ENCODE results near the gene FBLN2. TPM values are rescaled to one million over a fixed set of nuclear protein-coding genes. Genes with fewer than 3 reads are reported as not detected.

FBLN2 gene
- total and polyA plus RNA-seq, 2 of the 13 experiments (the other 11 are each of a cell fraction or from before 2014, with no cell fraction given) = not detected

DNA sequence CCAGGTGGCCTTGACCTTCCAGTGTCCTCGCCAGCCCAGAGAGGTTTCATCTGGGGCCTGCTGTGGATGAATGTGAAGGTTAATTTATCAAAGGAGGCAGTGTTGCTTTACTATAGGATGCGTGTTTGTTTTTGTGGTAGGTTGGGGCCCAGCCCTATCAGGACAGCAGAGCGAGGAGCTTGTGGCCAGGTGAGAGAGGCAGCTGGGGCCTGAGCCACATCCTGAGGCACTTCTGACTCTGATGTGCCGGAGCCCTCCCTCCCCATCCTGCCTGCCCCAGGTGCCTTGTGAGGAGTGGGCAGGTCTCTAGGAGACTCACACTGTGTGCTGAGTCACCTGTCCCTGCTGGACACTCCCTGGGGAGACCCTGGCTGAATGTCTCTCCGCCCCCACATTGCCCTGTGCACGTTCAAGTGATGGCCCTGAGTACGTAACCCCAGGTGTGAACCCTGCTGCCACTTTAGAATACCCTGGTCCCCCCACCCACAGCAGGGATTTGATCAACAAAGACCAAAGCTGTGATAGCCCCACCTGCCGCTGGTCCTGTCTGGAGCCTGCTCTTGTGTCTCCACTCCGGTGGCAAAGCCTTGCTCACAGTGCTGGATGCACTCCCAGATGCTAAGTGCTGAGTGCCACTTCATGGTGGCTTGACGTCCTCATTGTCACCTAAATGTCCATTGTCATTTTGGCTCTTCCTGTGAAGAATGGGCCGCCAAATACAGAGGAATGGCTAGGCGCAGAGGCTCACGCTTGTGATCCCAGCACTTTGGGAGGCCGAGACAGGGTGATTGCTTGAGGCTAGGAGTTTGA, 16.0 kb downstream of the FBLN2 start:
- POLR2A ChIA-PET = no interaction called here
- ATAC-seq (no peak), DNase-seq (ENCODE audit: low spot score) (no peak), FAIRE-seq (no peak)
- no peaks in the 10 kb centered on the region for H3K4me1 ChIP-seq (ENCODE audit: insufficient read depth, low read length)
- in situ Hi-C loops (cut with HindIII; ENCODE audit: extremely low pct_ligation_motif_present, low pct_unique_long_range_greater_than_20kb) (loop anchor here (5.0 kb wide), 1 partner anchor 82 kb away; no protein-coding TSS in a partner anchor), intact Hi-C loops (cut with micrococcal nuclease; ENCODE audit: unreplicated experiment) (no loop called here)
- H3K4me2 ChIP-seq (ENCODE audit: low read depth, low read length) = no peak overlapping the region
- no peak overlapping the region for H2AFZ ChIP-seq (ENCODE audit: low read length)
- no peaks in the 10 kb centered on the region for H3K79me2 ChIP-seq (ENCODE audit: insufficient read depth, low read length)
- H3K4me3 ChIP-seq (replicated peaks in 1 of 3; ENCODE audit: insufficient read depth in 1 of 3, low read depth in 2 of 3, low read length in 3 of 3) = no peak overlapping the region
- no TSS peak for BruUV-seq (replicated peaks)
- H3K9ac ChIP-seq (ENCODE audit: insufficient read depth, low read depth, low read length) = no peak overlapping the region
- no peaks in the 10 kb centered on the region for H3K9me3 ChIP-seq (ENCODE audit: low read length)
- no peaks in the 10 kb centered on the region for H3K36me3 ChIP-seq (replicated peaks in 1 of 2; ENCODE audit: control insufficient read depth in 1 of 2, insufficient read depth in 2 of 2, low read length in 2 of 2)
- WGBS (ENCODE audit: low lambda C conversion rate) = 32% methylated on average over 9 of the region's 14 CpGs
- CTCF ChIA-PET (ENCODE audit: low intra/inter-chr PET ratio, low total read pairs) = no interaction called here
- peaks cover 11 to 68% of the 10 kb centered on the region in 2 experiments; a peak in 4 of 5 replicates for H3K27me3 ChIP-seq (ENCODE audit: control insufficient read depth in 1 of 2, insufficient read depth in 2 of 2, low read length in 2 of 2)
- H3K27ac ChIP-seq (ENCODE audit: extremely low read length, insufficient read depth, low read length) = no peak overlapping the region
- H4K20me1 ChIP-seq (ENCODE audit: insufficient read depth, low read length) = no peaks in the 10 kb centered on the region
- no peak for TF ChIP-seq PCBP1 (IDR thresholded peaks at IDR 0.05; ENCODE audit: borderline replicate concordance, low read depth, low read length)
- TF ChIP-seq, protein P1, sequence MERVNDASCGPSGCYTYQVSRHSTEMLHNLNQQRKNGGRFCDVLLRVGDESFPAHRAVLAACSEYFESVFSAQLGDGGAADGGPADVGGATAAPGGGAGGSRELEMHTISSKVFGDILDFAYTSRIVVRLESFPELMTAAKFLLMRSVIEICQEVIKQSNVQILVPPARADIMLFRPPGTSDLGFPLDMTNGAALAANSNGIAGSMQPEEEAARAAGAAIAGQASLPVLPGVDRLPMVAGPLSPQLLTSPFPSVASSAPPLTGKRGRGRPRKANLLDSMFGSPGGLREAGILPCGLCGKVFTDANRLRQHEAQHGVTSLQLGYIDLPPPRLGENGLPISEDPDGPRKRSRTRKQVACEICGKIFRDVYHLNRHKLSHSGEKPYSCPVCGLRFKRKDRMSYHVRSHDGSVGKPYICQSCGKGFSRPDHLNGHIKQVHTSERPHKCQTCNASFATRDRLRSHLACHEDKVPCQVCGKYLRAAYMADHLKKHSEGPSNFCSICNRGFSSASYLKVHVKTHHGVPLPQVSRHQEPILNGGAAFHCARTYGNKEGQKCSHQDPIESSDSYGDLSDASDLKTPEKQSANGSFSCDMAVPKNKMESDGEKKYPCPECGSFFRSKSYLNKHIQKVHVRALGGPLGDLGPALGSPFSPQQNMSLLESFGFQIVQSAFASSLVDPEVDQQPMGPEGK (CRISPR knock-in tag; IDR thresholded peaks at IDR 0.05) = 0 out of 2 replicates have a peak, but pooled peaks have one; percentile 8
- TF ChIP-seq AGO2 (optimal IDR thresholded peaks at IDR 0.05; ENCODE audit: low read depth, low read length) = no peak

Data from HepG2 (cell line).